Endothelial cell (in vitro differentiated cells): ENCODE results near the gene CYB561. TPM values are rescaled to one million over a fixed set of nuclear protein-coding genes. Genes with fewer than 3 reads are reported as not detected.

Source experiments
- DNase-seq: peaks from one replicate; pipeline ENCODE4 v3.0.0; 2021; ENCODE audit warnings: low spot score
- H3K27ac Mint-ChIP-seq: one replicate; pipeline ENCODE4 v1.8.0; 2021; ENCODE audit warnings: mixed read lengths, inconsistent platforms; ENCODE audit not compliant: unreplicated experiment
- H3K27me3 Mint-ChIP-seq: one replicate; pipeline ENCODE4 v1.8.0; 2021; ENCODE audit warnings: mild to moderate bottlenecking, moderate library complexity, mixed read lengths, inconsistent platforms; ENCODE audit not compliant: unreplicated experiment
- H3K36me3 Mint-ChIP-seq: one replicate; pipeline ENCODE4 v1.8.0; 2021; ENCODE audit warnings: mild to moderate bottlenecking, low read depth, mixed read lengths, inconsistent platforms; ENCODE audit not compliant: unreplicated experiment
- H3K4me1 Mint-ChIP-seq: one replicate; pipeline ENCODE4 v1.8.0; 2021; ENCODE audit warnings: mild to moderate bottlenecking, mixed read lengths, inconsistent platforms; ENCODE audit not compliant: unreplicated experiment
- H3K4me3 Mint-ChIP-seq: one replicate; pipeline ENCODE4 v1.8.0; 2021; ENCODE audit warnings: mild to moderate bottlenecking, mixed read lengths, inconsistent platforms; ENCODE audit not compliant: unreplicated experiment
- H3K9me3 Mint-ChIP-seq: one replicate; pipeline ENCODE4 v1.8.0; 2021; ENCODE audit warnings: mixed read lengths, inconsistent platforms; ENCODE audit not compliant: unreplicated experiment
- total RNA-seq: library from RNA; stranded (reverse); fragmentation: NEBNext Ultra II Directional; extraction: Animal tissue kit (Norgen Biotek cat#: 25700); gene quantifications from one replicate; pipeline ENCODE4 v1.2.1, GENCODE V29; 2021; ENCODE audit not compliant: unreplicated experiment
- TF ChIP-seq, protein P1 (sequence below): fragments of 200-600 bp; sonication (generic); IDR thresholded peaks from one replicate; pipeline ENCODE4 v1.5.0; 2021; ENCODE audit warnings: antibody characterized with exemption; ENCODE audit not compliant: unreplicated experiment

CYB561 gene
- total RNA-seq, 1 donor from 2014 or later = 57.3 TPM

DNA sequence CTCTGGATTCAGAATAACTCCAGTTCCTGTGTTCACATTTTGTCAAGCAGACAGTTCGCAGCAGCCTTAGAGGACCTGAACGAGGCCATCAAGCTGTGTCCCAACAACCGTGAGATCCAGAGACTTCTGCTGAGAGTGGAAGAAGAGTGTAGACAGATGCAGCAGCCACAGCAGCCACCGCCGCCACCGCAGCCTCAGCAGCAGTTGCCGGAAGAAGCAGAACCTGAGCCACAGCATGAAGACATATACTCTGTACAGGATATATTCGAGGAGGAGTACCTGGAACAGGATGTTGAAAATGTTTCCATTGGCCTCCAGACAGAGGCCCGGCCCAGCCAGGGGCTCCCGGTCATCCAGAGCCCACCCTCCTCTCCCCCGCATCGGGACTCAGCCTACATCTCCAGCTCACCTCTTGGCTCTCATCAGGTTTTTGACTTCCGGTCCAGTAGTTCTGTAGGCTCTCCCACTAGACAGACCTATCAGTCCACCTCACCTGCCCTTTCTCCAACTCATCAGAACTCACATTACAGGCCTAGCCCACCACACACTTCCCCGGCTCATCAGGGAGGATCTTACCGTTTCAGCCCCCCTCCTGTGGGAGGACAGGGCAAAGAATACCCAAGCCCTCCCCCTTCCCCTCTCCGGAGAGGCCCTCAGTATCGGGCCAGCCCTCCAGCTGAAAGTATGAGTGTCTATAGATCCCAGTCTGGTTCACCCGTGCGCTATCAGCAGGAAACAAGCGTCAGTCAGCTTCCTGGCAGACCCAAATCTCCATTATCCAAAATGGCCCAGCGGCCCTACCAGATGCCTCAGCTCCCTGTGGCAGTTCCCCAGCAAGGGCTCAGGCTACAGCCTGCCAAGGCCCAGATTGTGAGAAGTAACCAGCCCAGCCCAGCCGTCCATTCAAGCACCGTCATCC, 25.9 kb downstream of the CYB561 start:
- peaks cover 56% of the 10 kb centered on the region for H3K36me3 Mint-ChIP-seq
- H3K9me3 Mint-ChIP-seq = no peaks in the 10 kb centered on the region
- TF ChIP-seq, protein P1, sequence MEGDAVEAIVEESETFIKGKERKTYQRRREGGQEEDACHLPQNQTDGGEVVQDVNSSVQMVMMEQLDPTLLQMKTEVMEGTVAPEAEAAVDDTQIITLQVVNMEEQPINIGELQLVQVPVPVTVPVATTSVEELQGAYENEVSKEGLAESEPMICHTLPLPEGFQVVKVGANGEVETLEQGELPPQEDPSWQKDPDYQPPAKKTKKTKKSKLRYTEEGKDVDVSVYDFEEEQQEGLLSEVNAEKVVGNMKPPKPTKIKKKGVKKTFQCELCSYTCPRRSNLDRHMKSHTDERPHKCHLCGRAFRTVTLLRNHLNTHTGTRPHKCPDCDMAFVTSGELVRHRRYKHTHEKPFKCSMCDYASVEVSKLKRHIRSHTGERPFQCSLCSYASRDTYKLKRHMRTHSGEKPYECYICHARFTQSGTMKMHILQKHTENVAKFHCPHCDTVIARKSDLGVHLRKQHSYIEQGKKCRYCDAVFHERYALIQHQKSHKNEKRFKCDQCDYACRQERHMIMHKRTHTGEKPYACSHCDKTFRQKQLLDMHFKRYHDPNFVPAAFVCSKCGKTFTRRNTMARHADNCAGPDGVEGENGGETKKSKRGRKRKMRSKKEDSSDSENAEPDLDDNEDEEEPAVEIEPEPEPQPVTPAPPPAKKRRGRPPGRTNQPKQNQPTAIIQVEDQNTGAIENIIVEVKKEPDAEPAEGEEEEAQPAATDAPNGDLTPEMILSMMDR = no peak
- peak; percentile 78 for DNase-seq
- H3K4me3 Mint-ChIP-seq = peak overlapping the region; percentile 45
- H3K27me3 Mint-ChIP-seq = peaks cover 16% of the 10 kb centered on the region
- peaks cover 65% of the 10 kb centered on the region for H3K4me1 Mint-ChIP-seq
- H3K27ac Mint-ChIP-seq = peak overlapping the region; percentile 94

- H3K4me3 Mint-ChIP-seq = no peak overlapping the region
- DNase-seq = no peak
- H3K27ac Mint-ChIP-seq = peak overlapping the region; percentile 94
- peaks cover 63% of the 10 kb centered on the region for H3K36me3 Mint-ChIP-seq
- no peaks in the 10 kb centered on the region for H3K9me3 Mint-ChIP-seq
- H3K4me1 Mint-ChIP-seq = peaks cover 59% of the 10 kb centered on the region
- peaks cover 16% of the 10 kb centered on the region for H3K27me3 Mint-ChIP-seq
- TF ChIP-seq, protein P1 = no peak
These were observed 26.7 kb downstream of the CYB561 start for GRCh38 chr17:63419398-63419797.

DNA sequence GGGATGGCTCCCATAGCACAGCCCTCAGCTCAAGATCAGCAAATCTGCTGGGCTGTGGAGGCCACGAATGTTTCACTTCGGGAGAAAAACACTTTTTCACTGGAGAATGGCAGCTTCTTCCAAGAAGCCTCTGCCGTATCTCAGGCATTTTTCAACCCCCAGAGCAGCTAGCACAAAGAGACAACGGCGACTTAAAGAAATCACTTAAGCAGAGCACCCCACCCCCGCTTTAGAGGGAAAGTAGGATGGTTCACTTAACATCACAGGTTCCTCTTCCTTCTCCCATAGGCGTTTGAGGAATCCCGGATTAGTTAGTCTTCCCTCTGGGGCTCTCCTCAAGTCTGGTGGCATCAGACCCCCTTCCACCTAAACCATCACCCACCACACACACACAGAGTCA, 27.6 kb downstream of the CYB561 start:
- no peak for DNase-seq
- peaks cover 51% of the 10 kb centered on the region for H3K4me1 Mint-ChIP-seq
- peaks cover 67% of the 10 kb centered on the region for H3K36me3 Mint-ChIP-seq
- no peak overlapping the region for H3K27ac Mint-ChIP-seq
- H3K4me3 Mint-ChIP-seq = peak overlapping the region; percentile 69
- TF ChIP-seq, protein P1 = no peak
- peaks cover 11% of the 10 kb centered on the region for H3K27me3 Mint-ChIP-seq
- no peaks in the 10 kb centered on the region for H3K9me3 Mint-ChIP-seq

- no peak overlapping the region for H3K27ac Mint-ChIP-seq
- no peak overlapping the region for H3K4me3 Mint-ChIP-seq
- H3K36me3 Mint-ChIP-seq = peaks cover 52% of the 10 kb centered on the region
- no peaks in the 10 kb centered on the region for H3K9me3 Mint-ChIP-seq
- peaks cover 9% of the 10 kb centered on the region for H3K4me1 Mint-ChIP-seq
- TF ChIP-seq, protein P1 = no peak
- peaks cover 6% of the 10 kb centered on the region for H3K27me3 Mint-ChIP-seq
- DNase-seq = no peak
These were observed 31.9 kb downstream of the CYB561 start for GRCh38 chr17:63414222-63414621.

- Mint-ChIP-seq H3K4me1 (no peaks in the 10 kb centered on the region), H3K27me3 (peaks cover 6% of the 10 kb centered on the region), H3K9me3 (no peaks in the 10 kb centered on the region), H3K36me3 (peaks cover 41% of the 10 kb centered on the region), H3K27ac (no peak overlapping the region), H3K4me3 (no peak overlapping the region)
- TF ChIP-seq, protein P1 = no peak
- no peak for DNase-seq
These were observed 33.0 kb downstream of the CYB561 start for GRCh38 chr17:63413128-63413527.
